Mammary epithelial cell (primary cell): ENCODE results near the gene TGFA.

Experiments used
- EZH2 ChIP-seq: IDR thresholded peaks from 2 replicates; pipeline ENCODE4 v1.6.1; 2012; ENCODE audit warnings: low read length, inconsistent platforms, borderline replicate concordance
- TF ChIP-seq, protein P1 (sequence below), 2 donors: IDR thresholded peaks in 1 of 2; conservative IDR thresholded peaks in 1 of 2; 2 replicates each; pipeline ENCODE4 v1.5.1; 2011 to 2012; ENCODE audit warnings: inconsistent platforms in 2 of 2, low read length in 2 of 2, mild to moderate bottlenecking in 2 of 2, control low read depth in 1 of 2, low read depth in 1 of 2; ENCODE audit not compliant: insufficient read depth in 1 of 2; ENCODE audit errors: extremely low read depth in 1 of 2

DNA sequence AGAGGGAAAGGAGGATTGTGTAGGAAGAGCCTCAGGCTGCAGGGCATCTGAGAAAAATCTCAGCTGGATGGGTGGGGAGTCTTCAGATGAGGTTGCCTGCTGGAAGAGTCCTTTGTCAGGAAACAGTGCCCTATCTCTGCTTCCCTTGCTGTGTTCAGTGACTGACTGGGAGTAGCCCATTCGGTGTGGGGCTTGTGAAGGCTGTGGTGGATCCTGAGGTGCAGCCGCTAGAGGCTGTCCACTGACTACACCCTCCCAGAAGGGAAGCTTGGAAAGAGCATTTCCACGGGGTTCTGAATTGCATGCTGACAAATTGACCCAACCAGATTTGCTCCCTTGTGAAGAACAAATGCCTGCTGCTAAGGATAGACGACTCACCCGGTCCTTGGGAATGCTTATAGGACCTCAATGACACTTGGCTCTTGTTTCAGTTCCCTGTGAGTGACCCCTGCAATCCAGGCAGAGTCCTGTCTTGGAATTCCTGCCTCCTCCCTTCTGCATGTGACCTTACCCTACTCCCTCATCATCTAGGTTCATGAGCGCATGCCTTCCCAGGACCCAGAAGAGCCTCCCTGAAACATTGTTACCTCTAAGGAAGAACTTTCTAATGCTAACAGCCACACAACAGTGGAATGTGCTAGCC lies 142.0 kb downstream of the TGFA start:
- TF ChIP-seq, protein P1, sequence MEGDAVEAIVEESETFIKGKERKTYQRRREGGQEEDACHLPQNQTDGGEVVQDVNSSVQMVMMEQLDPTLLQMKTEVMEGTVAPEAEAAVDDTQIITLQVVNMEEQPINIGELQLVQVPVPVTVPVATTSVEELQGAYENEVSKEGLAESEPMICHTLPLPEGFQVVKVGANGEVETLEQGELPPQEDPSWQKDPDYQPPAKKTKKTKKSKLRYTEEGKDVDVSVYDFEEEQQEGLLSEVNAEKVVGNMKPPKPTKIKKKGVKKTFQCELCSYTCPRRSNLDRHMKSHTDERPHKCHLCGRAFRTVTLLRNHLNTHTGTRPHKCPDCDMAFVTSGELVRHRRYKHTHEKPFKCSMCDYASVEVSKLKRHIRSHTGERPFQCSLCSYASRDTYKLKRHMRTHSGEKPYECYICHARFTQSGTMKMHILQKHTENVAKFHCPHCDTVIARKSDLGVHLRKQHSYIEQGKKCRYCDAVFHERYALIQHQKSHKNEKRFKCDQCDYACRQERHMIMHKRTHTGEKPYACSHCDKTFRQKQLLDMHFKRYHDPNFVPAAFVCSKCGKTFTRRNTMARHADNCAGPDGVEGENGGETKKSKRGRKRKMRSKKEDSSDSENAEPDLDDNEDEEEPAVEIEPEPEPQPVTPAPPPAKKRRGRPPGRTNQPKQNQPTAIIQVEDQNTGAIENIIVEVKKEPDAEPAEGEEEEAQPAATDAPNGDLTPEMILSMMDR (conservative IDR thresholded peaks at IDR 0.05 in 1 of 2, IDR thresholded peaks at IDR 0.05 in 1 of 2; ENCODE audit: extremely low read depth in 1 of 2, insufficient read depth in 1 of 2, low read depth in 1 of 2, low read length in 2 of 2), result no peak
- no peak for TF ChIP-seq EZH2
